Transverse colon (tissue), 4 donors: Measurements from ENCODE around the gene YTHDF1.

Experiments
- POLR2A ChIP-seq: fragments of 450-650 bp; IDR thresholded peaks from one replicate; pipeline ENCODE4 v1.6.1; 2016; ENCODE audit warnings: antibody characterized with exemption, mild to moderate bottlenecking, moderate library complexity
- POLR2AphosphoS5 ChIP-seq, 3 donors: sonication (generic); formaldehyde crosslinking; IDR thresholded peaks; one replicate each; pipeline ENCODE4 v1.6.1; 2016; ENCODE audit warnings: antibody characterized with exemption in 3 of 3
- TF ChIP-seq, protein P1 (sequence below), 5 experiments: fragments of 200-600 bp in 3 of 5; fragments of 450-650 bp in 2 of 5; sonication (generic) in 3 of 5; IDR thresholded peaks; 1 replicate in 2 of 5; 2 replicates in 3 of 5; pipeline ENCODE4 v1.5.1; 2016 to 2017; ENCODE audit warnings: antibody characterized with exemption in 5 of 5, inconsistent platforms in 3 of 5, mild to moderate bottlenecking in 2 of 5, moderate library complexity in 1 of 5

GRCh38 chr20:63262836-63263235, 46.9 kb upstream of the YTHDF1 start:
- TF ChIP-seq, protein P1, sequence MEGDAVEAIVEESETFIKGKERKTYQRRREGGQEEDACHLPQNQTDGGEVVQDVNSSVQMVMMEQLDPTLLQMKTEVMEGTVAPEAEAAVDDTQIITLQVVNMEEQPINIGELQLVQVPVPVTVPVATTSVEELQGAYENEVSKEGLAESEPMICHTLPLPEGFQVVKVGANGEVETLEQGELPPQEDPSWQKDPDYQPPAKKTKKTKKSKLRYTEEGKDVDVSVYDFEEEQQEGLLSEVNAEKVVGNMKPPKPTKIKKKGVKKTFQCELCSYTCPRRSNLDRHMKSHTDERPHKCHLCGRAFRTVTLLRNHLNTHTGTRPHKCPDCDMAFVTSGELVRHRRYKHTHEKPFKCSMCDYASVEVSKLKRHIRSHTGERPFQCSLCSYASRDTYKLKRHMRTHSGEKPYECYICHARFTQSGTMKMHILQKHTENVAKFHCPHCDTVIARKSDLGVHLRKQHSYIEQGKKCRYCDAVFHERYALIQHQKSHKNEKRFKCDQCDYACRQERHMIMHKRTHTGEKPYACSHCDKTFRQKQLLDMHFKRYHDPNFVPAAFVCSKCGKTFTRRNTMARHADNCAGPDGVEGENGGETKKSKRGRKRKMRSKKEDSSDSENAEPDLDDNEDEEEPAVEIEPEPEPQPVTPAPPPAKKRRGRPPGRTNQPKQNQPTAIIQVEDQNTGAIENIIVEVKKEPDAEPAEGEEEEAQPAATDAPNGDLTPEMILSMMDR (IDR thresholded peaks at IDR 0.05) = no peak
- TF ChIP-seq POLR2AphosphoS5 (IDR thresholded peaks at IDR 0.05) = no peak
- no peak for TF ChIP-seq POLR2A
